Esophagus squamous epithelium (tissue), 4 donors: Measurements from ENCODE around the gene POLR3GL.

Experiments used
- POLR2A ChIP-seq, 4 donors: fragments of 450-650 bp; IDR thresholded peaks; one replicate each; pipeline ENCODE4 v1.6.1; 2017; ENCODE audit warnings: antibody characterized with exemption in 4 of 4, mild to moderate bottlenecking in 4 of 4, moderate library complexity in 3 of 4
- TF ChIP-seq, protein P1 (sequence below), 6 experiments: fragments of 450-650 bp in 4 of 6; fragments of 200-600 bp in 2 of 6; sonication (generic) in 2 of 6; IDR thresholded peaks; one replicate each; pipeline ENCODE4 v1.5.1; 2016 to 2019; ENCODE audit warnings: antibody characterized with exemption in 6 of 6, mild to moderate bottlenecking in 4 of 6, moderate library complexity in 4 of 6

DNA sequence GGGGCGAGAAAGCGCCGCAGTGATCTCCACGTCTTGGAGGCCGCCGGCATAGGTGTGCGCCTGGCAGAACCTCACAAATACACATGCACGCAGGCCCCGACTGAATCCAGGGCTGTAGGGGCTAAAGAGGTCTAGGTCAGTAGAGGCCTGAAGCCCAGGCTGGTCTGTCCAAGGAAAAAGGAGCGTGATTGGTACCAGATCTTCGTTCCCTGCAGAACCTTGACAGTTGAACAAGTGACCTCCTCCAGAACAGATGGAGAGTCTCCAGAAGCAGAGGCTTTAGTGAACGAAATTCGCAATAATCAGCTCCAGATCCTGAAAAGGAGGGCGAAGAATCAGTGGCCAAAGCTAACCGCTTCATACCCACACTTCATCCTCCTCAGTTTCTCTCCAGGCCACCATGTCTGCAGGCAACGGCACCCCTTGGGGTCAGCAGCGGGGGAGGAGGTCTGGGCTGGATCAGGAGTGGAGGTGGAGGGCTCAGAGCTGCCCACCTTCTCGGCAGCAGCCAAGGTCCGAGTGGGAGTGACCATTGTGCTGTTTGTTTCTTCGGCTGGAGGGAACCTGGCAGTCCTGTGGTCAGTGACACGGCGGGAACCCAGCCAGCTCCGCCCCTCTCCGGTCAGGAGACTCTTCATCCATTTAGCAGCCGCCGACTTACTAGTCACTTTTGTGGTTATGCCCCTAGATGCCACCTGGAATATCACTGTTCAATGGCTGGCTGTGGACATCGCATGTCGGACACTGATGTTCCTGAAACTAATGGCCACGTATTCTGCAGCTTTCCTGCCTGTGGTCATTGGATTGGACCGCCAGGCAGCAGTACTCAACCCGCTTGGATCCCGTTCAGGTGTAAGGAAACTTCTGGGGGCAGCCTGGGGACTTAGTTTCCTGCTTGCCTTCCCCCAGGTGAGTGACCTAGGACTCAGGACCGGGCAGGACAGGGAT is 45.2 kb upstream of the POLR3GL start:
- TF ChIP-seq, protein P1, sequence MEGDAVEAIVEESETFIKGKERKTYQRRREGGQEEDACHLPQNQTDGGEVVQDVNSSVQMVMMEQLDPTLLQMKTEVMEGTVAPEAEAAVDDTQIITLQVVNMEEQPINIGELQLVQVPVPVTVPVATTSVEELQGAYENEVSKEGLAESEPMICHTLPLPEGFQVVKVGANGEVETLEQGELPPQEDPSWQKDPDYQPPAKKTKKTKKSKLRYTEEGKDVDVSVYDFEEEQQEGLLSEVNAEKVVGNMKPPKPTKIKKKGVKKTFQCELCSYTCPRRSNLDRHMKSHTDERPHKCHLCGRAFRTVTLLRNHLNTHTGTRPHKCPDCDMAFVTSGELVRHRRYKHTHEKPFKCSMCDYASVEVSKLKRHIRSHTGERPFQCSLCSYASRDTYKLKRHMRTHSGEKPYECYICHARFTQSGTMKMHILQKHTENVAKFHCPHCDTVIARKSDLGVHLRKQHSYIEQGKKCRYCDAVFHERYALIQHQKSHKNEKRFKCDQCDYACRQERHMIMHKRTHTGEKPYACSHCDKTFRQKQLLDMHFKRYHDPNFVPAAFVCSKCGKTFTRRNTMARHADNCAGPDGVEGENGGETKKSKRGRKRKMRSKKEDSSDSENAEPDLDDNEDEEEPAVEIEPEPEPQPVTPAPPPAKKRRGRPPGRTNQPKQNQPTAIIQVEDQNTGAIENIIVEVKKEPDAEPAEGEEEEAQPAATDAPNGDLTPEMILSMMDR (IDR thresholded peaks at IDR 0.05): no peak
- no peak for TF ChIP-seq POLR2A (IDR thresholded peaks at IDR 0.05)
